CD4-positive, alpha-beta T cell treated with Interleukin-15 for 1 hour (primary cell): Measurements from ENCODE around the gene CROCC2.

ENCODE experiments used
- DNase-seq: peaks from one replicate; pipeline ENCODE4 v3.0.0-alpha.2; 2020

CROCC2 gene

GRCh38 chr2:241020629-241021190 lies 114.6 kb downstream of the CROCC2 start:
- no peak for DNase-seq

- DNase-seq: no peak
These were observed 119.5 kb downstream of the CROCC2 start for GRCh38 chr2:241025639-241026038.

- no peak for DNase-seq
These were observed 123.6 kb downstream of the CROCC2 start for GRCh38 chr2:241029599-241030332.

- DNase-seq: no peak
These were observed 124.2 kb downstream of the CROCC2 start for GRCh38 chr2:241030333-241030680.

- DNase-seq: no peak
These were observed 124.7 kb downstream of the CROCC2 start for GRCh38 chr2:241030883-241031282.

- DNase-seq: no peak
These were observed 125.5 kb downstream of the CROCC2 start for GRCh38 chr2:241031436-241032165.

GRCh38 chr2:241033336-241033987 lies 127.3 kb downstream of the CROCC2 start:
- DNase-seq: no peak

- DNase-seq: no peak
These were observed 127.9 kb downstream of the CROCC2 start for GRCh38 chr2:241033994-241034393.

- DNase-seq: no peak
These were observed 128.5 kb downstream of the CROCC2 start for GRCh38 chr2:241034490-241035141.

GRCh38 chr2:241035142-241035817 lies 129.1 kb downstream of the CROCC2 start:
- no peak for DNase-seq

- peak; percentile 58 for DNase-seq
These were observed 129.8 kb downstream of the CROCC2 start for GRCh38 chr2:241035818-241036396.

GRCh38 chr2:241036397-241036963 lies 130.3 kb downstream of the CROCC2 start:
- peak; percentile 63 for DNase-seq

- no peak for DNase-seq
These were observed 130.9 kb downstream of the CROCC2 start for GRCh38 chr2:241036964-241037421.

GRCh38 chr2:241037498-241037897 lies 131.4 kb downstream of the CROCC2 start:
- no peak for DNase-seq

GRCh38 chr2:241038374-241039180 lies 132.4 kb downstream of the CROCC2 start:
- no peak for DNase-seq

GRCh38 chr2:241039416-241039815 lies 133.3 kb downstream of the CROCC2 start:
- DNase-seq: no peak

- DNase-seq: no peak
These were observed 134.1 kb downstream of the CROCC2 start for GRCh38 chr2:241040081-241040803.

- peak; percentile 53 for DNase-seq
These were observed 135.5 kb downstream of the CROCC2 start for GRCh38 chr2:241041589-241042158.
